Inflammatory macrophage treated with lipopolysaccharide for 4 hours (primary cell): ENCODE measurements around the gene INPP5F.

Source experiments
- DNase-seq: peaks from one replicate; pipeline ENCODE4 v3.0.0-alpha.2; 2020

The INPP5F gene

GRCh38 chr10:119725828-119726675, at the start of gene INPP5F:
Gene INPP5F, plus strand, starts transcription at chr10:119726050. Its CDS starts 213 bp downstream, at chr10:119726263.
- peak; percentile 99 for DNase-seq

GRCh38 chr10:119677126-119677525, 48.7 kb upstream of the INPP5F start:
- DNase-seq: no peak

- DNase-seq: no peak
Observed at GRCh38 chr10:119677904-119678755, 47.7 kb upstream of the INPP5F start.

GRCh38 chr10:119679480-119679829, 46.4 kb upstream of the INPP5F start:
- no peak for DNase-seq

GRCh38 chr10:119680050-119680449, 45.8 kb upstream of the INPP5F start:
- DNase-seq: peak; percentile 74

- DNase-seq: peak; percentile 25
Observed at GRCh38 chr10:119680650-119681081, 45.2 kb upstream of the INPP5F start.

- DNase-seq: peak; percentile 88
Observed at GRCh38 chr10:119686465-119687191, 39.2 kb upstream of the INPP5F start.

- DNase-seq: no peak
Observed at GRCh38 chr10:119687192-119688032, 38.4 kb upstream of the INPP5F start.

GRCh38 chr10:119688033-119688508, 37.8 kb upstream of the INPP5F start:
- DNase-seq: peak; percentile 46

GRCh38 chr10:119689016-119689580, 36.8 kb upstream of the INPP5F start:
- DNase-seq: no peak

- no peak for DNase-seq
Observed at GRCh38 chr10:119691726-119692125, 34.1 kb upstream of the INPP5F start.

- no peak for DNase-seq
Observed at GRCh38 chr10:119693262-119693957, 32.4 kb upstream of the INPP5F start.

- no peak for DNase-seq
Observed at GRCh38 chr10:119694608-119695007, 31.2 kb upstream of the INPP5F start.

GRCh38 chr10:119700321-119700954, 25.4 kb upstream of the INPP5F start:
- peak; percentile 86 for DNase-seq

GRCh38 chr10:119701861-119702260, 24.0 kb upstream of the INPP5F start:
- no peak for DNase-seq

GRCh38 chr10:119702583-119702982, 23.3 kb upstream of the INPP5F start:
- DNase-seq: peak; percentile 78

- peak; percentile 83 for DNase-seq
Observed at GRCh38 chr10:119703903-119704508, 21.8 kb upstream of the INPP5F start.

GRCh38 chr10:119705434-119705831, 20.4 kb upstream of the INPP5F start:
- DNase-seq: no peak

- no peak for DNase-seq
Observed at GRCh38 chr10:119706521-119707278, 19.1 kb upstream of the INPP5F start.
